Ishikawa (cell line): ENCODE data around the gene HOXC10.

Source experiments
- CREB1 ChIP-seq: IDR thresholded peaks from 2 replicates; pipeline ENCODE4 v1.6.1; 2012; ENCODE audit warnings: low read depth
- EGR1 ChIP-seq: IDR thresholded peaks from 2 replicates; pipeline ENCODE4 v1.6.1; 2012
- EP300 ChIP-seq: IDR thresholded peaks from 2 replicates; pipeline ENCODE4 v1.6.1; 2012; ENCODE audit warnings: borderline replicate concordance
- FOXM1 ChIP-seq: IDR thresholded peaks from 2 replicates; pipeline ENCODE4 v1.6.1; 2012; ENCODE audit warnings: low read depth, borderline replicate concordance
- MAX ChIP-seq: IDR thresholded peaks from 2 replicates; pipeline ENCODE4 v1.6.1; 2012
- RAD21 ChIP-seq: IDR thresholded peaks from 2 replicates; pipeline ENCODE4 v1.6.1; 2012; ENCODE audit warnings: low read depth
- TAF1 ChIP-seq: IDR thresholded peaks from 2 replicates; pipeline ENCODE4 v1.6.1; 2012; ENCODE audit warnings: low read depth, mild to moderate bottlenecking
- TCF12 ChIP-seq: IDR thresholded peaks from 2 replicates; pipeline ENCODE4 v1.6.1; 2012; ENCODE audit warnings: low read depth
- TEAD4 ChIP-seq: IDR thresholded peaks from 2 replicates; pipeline ENCODE4 v1.6.1; 2012
- YY1 ChIP-seq: IDR thresholded peaks from 2 replicates; pipeline ENCODE4 v1.6.1; 2012; ENCODE audit warnings: low read depth
- TF ChIP-seq, protein P1 (sequence below): IDR thresholded peaks from 2 replicates; pipeline ENCODE4 v1.6.1; 2012

DNA sequence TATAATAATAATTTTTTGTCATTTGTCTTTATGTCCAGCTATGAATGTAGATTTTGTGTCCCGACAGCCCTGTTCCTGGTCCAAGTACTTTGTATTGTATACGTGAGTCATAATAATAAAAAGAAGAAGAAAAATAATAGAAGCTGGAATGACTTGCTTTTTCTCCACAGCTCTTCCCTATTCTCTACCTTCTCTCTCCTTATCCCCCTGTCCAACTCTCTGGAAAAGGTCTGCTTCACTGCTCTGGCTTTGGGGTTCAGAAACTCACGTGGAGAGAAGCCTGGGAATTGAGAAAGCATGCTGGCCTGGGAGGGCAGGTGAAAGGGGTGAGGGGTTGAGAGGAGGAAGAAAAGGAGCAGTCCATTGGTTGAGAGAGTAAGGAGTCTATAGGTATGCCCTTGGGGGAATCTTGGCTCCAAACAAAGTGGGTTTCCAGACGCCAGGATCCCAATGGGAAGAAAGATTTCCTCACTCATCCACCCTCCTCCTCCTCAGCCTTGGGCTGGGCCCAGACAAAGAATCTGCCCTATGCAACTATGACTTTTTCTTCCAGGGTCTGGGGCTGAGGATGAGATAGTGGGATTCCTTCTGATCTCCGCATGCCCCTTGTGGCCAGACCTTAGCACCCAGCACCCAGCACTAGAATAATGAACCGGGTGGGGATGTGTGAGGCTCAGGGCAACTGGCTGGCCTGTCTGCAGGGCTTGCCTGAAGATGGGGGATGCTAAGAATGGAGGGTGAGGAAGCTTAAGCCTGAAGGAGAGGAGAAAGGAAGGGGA, 27.9 kb downstream of the HOXC10 start:
- TF ChIP-seq RAD21 (no peak), CREB1 (no peak), YY1 (no peak), FOXM1 (no peak), MAX (no peak), EP300 (no peak), EGR1 (no peak), TCF12 (no peak), TEAD4 (no peak), TAF1 (no peak)
- TF ChIP-seq, protein P1, sequence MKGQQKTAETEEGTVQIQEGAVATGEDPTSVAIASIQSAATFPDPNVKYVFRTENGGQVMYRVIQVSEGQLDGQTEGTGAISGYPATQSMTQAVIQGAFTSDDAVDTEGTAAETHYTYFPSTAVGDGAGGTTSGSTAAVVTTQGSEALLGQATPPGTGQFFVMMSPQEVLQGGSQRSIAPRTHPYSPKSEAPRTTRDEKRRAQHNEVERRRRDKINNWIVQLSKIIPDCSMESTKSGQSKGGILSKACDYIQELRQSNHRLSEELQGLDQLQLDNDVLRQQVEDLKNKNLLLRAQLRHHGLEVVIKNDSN = no peak
